NCI-H187 (cell line): ENCODE results near the gene TOR1A.
"Not testable (repeated sequence)": the region's sequence is repeated elsewhere in the genome, so short reads cannot be mapped to it uniquely, and the experiment has no call there.

Experiments
- DNase-seq, 2 experiments: peaks; one replicate each; lab custom pipeline; 2025; lab: John Stamatoyannopoulos, UW

TOR1A gene

GRCh38 chr9:129816501-129817435 lies 7.2 kb downstream of the TOR1A start:
- DNase-seq: no peak

- DNase-seq: no peak
Measured at GRCh38 chr9:129815278-129815677, 8.7 kb downstream of the TOR1A start.

GRCh38 chr9:129814432-129815223 lies 9.3 kb downstream of the TOR1A start:
- DNase-seq: no peak

- no peak for DNase-seq
Measured at GRCh38 chr9:129813661-129814060, 10.3 kb downstream of the TOR1A start.

- no peak for DNase-seq
Measured at GRCh38 chr9:129812385-129812784, 11.6 kb downstream of the TOR1A start.

GRCh38 chr9:129811967-129812363 lies 12.0 kb downstream of the TOR1A start:
- DNase-seq: no peak

GRCh38 chr9:129810788-129811187 lies 13.1 kb downstream of the TOR1A start:
- DNase-seq: no peak

GRCh38 chr9:129810116-129810515 lies 13.8 kb downstream of the TOR1A start:
- no peak for DNase-seq

- no peak for DNase-seq
Measured at GRCh38 chr9:129809346-129809745, 14.6 kb downstream of the TOR1A start.

- no peak for DNase-seq
Measured at GRCh38 chr9:129806061-129806460, 17.9 kb downstream of the TOR1A start.

GRCh38 chr9:129803676-129804060 lies 20.3 kb downstream of the TOR1A start:
- no peak for DNase-seq

- DNase-seq: peak; percentile 35 to 49
Measured at GRCh38 chr9:129802833-129803675, 20.9 kb downstream of the TOR1A start, which contains the start of gene TOR1B. Gene TOR1B, plus strand, starts transcription at chr9:129803184. Its CDS starts 29 bp downstream, at chr9:129803213.

- no peak for DNase-seq
Measured at GRCh38 chr9:129801504-129801903, 22.4 kb downstream of the TOR1A start.

GRCh38 chr9:129798973-129799372 lies 25.0 kb downstream of the TOR1A start:
- DNase-seq: no peak

- not testable (repeated sequence) for DNase-seq
Measured at GRCh38 chr9:129796029-129796428, 27.9 kb downstream of the TOR1A start.

- DNase-seq: no peak
Measured at GRCh38 chr9:129794549-129794948, 29.4 kb downstream of the TOR1A start.

- DNase-seq: no peak
Measured at GRCh38 chr9:129786481-129786880, 37.5 kb downstream of the TOR1A start.

- no peak for DNase-seq
Measured at GRCh38 chr9:129785866-129786265, 38.1 kb downstream of the TOR1A start.

GRCh38 chr9:129784970-129785369 lies 39.0 kb downstream of the TOR1A start:
- not testable (repeated sequence) for DNase-seq

GRCh38 chr9:129783516-129784361 lies 40.2 kb downstream of the TOR1A start:
- DNase-seq: no peak

GRCh38 chr9:129781981-129782380 lies 42.0 kb downstream of the TOR1A start:
- DNase-seq: no peak
